Omental fat pad (tissue), 4 donors: ENCODE data around the gene JPH4. TPM values are rescaled to one million over a fixed set of nuclear protein-coding genes. Genes with fewer than 3 reads are reported as not detected.

Experiments used
- ATAC-seq: fragments of 150-250 bp; one replicate; pipeline ENCODE4 v1.9.1; 2016; ENCODE audit warnings: mild to moderate bottlenecking, moderate library complexity; ENCODE audit not compliant: low FRiP score
- DNase-seq: peaks from one replicate; pipeline ENCODE4 v3.0.0-alpha.2; 2019; ENCODE audit warnings: low spot score
- CTCF ChIP-seq, 3 donors: fragments of 450-650 bp; IDR thresholded peaks; one replicate each; pipeline ENCODE4 v1.5.1; 2016 to 2017; ENCODE audit warnings: antibody characterized with exemption in 3 of 3, mild to moderate bottlenecking in 3 of 3, moderate library complexity in 2 of 3
- total RNA-seq, 4 donors: library from RNA; depleted of rRNA; stranded (reverse); fragments of >200 nt; gene quantifications; one replicate each; pipeline ENCODE4 v1.1.0, GENCODE V29; 2016

The JPH4 gene
- total RNA-seq, 4 donors from 2014 or later: 0.56 to 1.2 (median 0.90) TPM

GRCh38 chr14:23609001-23609400 is 30.4 kb upstream of the JPH4 start:
- ATAC-seq (no peak), DNase-seq (no peak)
- TF ChIP-seq CTCF (IDR thresholded peaks at IDR 0.05): no peak

- TF ChIP-seq CTCF (IDR thresholded peaks at IDR 0.05): no peak
- ATAC-seq (no peak), DNase-seq (no peak)
Observed at GRCh38 chr14:23608454-23608853, 29.9 kb upstream of the JPH4 start.

- no peak for TF ChIP-seq CTCF (IDR thresholded peaks at IDR 0.05)
- no peak for DNase-seq
- no peak for ATAC-seq
Observed at GRCh38 chr14:23605931-23606585, 27.5 kb upstream of the JPH4 start.

GRCh38 chr14:23604675-23605170 is 26.1 kb upstream of the JPH4 start:
- ATAC-seq: no peak

GRCh38 chr14:23604148-23604547 is 25.6 kb upstream of the JPH4 start:
- ATAC-seq: no peak
- DNase-seq: no peak
- TF ChIP-seq CTCF (IDR thresholded peaks at IDR 0.05): no peak

More at GRCh38 chr14:23604675-23605170, 26.1 kb upstream of the JPH4 start:
- no peak for TF ChIP-seq CTCF (IDR thresholded peaks at IDR 0.05)
- DNase-seq: no peak

- no peak for DNase-seq
- ATAC-seq: no peak
- no peak for TF ChIP-seq CTCF (IDR thresholded peaks at IDR 0.05)
Observed at GRCh38 chr14:23603103-23603502, 24.5 kb upstream of the JPH4 start.
